ENCODE data around the gene ACBD7. TPM values are rescaled to one million over a fixed set of nuclear protein-coding genes. Genes with fewer than 3 reads are reported as not detected.

The ACBD7 gene
- total RNA-seq, 1 experiment from 2014 or later: 1.8 TPM

Other genes with a start within 250 kb of the ACBD7 start
- gene SUV39H2, start 209.9 kb downstream of the ACBD7 start, total RNA-seq (2021; ENCODE audit: unreplicated experiment): 21.9 TPM
- gene DCLRE1C, start 134.7 kb downstream of the ACBD7 start, total RNA-seq (2021; ENCODE audit: unreplicated experiment): 9.1 TPM
- 0.54 TPM for gene MEIG1, start 129.4 kb downstream of the ACBD7 start, total RNA-seq (2021; ENCODE audit: unreplicated experiment)
- gene OLAH, start 44.8 kb downstream of the ACBD7 start, total RNA-seq (2021; ENCODE audit: unreplicated experiment): not detected
- 19.9 TPM for gene RPP38, start 8.6 kb upstream of the ACBD7 start, total RNA-seq (2021; ENCODE audit: unreplicated experiment)
- 14.3 TPM for gene NMT2, start 79.9 kb upstream of the ACBD7 start, total RNA-seq (2021; ENCODE audit: unreplicated experiment)

Measured in Panc1 (cell line).